CD1c-positive myeloid dendritic cell (primary cell): ENCODE results near the gene PAPPA.

Experiments
- DNase-seq: peaks from one replicate; pipeline ENCODE4 v3.0.0-alpha.2; 2016; ENCODE audit errors: extremely low spot score

The PAPPA gene

GRCh38 chr9:116382053-116382452, 228.5 kb downstream of the PAPPA start:
- no peak for DNase-seq

GRCh38 chr9:116383133-116383532, 229.5 kb downstream of the PAPPA start:
- DNase-seq: no peak

GRCh38 chr9:116383936-116384335, 230.3 kb downstream of the PAPPA start:
- DNase-seq: no peak

- no peak for DNase-seq
Measured at GRCh38 chr9:116387934-116388698, 234.5 kb downstream of the PAPPA start.

GRCh38 chr9:116389541-116390302, 236.1 kb downstream of the PAPPA start:
- DNase-seq: no peak

- DNase-seq: no peak
Measured at GRCh38 chr9:116390303-116391228, 237.0 kb downstream of the PAPPA start.

GRCh38 chr9:116391306-116391900, 237.8 kb downstream of the PAPPA start:
- no peak for DNase-seq

- DNase-seq: no peak
Measured at GRCh38 chr9:116393198-116393597, 239.6 kb downstream of the PAPPA start.

- DNase-seq: no peak
Measured at GRCh38 chr9:116394070-116394469, 240.5 kb downstream of the PAPPA start.

GRCh38 chr9:116394894-116395698, 241.5 kb downstream of the PAPPA start:
- no peak for DNase-seq

- no peak for DNase-seq
Measured at GRCh38 chr9:116395699-116396037, 242.1 kb downstream of the PAPPA start.

- no peak for DNase-seq
Measured at GRCh38 chr9:116403171-116403570, 249.6 kb downstream of the PAPPA start.

GRCh38 chr9:116404228-116404627, 250.6 kb downstream of the PAPPA start:
- no peak for DNase-seq

GRCh38 chr9:116405321-116405720, 251.7 kb downstream of the PAPPA start:
- DNase-seq: no peak

GRCh38 chr9:116406469-116406868, 252.9 kb downstream of the PAPPA start:
- DNase-seq: no peak

GRCh38 chr9:116409129-116409528, 255.5 kb downstream of the PAPPA start:
- no peak for DNase-seq

GRCh38 chr9:116409638-116410037, 256.0 kb downstream of the PAPPA start:
- no peak for DNase-seq

GRCh38 chr9:116411506-116411905, 257.9 kb downstream of the PAPPA start:
- DNase-seq: no peak

GRCh38 chr9:116414374-116414773, 260.8 kb downstream of the PAPPA start:
- no peak for DNase-seq

- DNase-seq: no peak
Measured at GRCh38 chr9:116416421-116416820, 262.8 kb downstream of the PAPPA start.

- no peak for DNase-seq
Measured at GRCh38 chr9:116417464-116417863, 263.9 kb downstream of the PAPPA start.
